OCI-LY1 (cell line): ENCODE measurements around the gene ZNF74.
"Not testable (repeated sequence)": the region's sequence is repeated elsewhere in the genome, so short reads cannot be mapped to it uniquely, and the experiment has no call there.

Experiments
- CTCF ChIP-seq: fragments of 200-600 bp; sonication (generic), shearing (Covaris generic); IDR thresholded peaks from 2 replicates; pipeline ENCODE4 v1.5.1; 2017; ENCODE audit warnings: mild to moderate bottlenecking, antibody characterized with exemption, low read length, moderate library complexity, mixed read lengths
- EZH2 ChIP-seq: fragments of 200-600 bp; sonication (generic), shearing (Covaris generic); IDR thresholded peaks from 2 replicates; pipeline ENCODE4 v1.8.0; 2017; ENCODE audit warnings: borderline replicate concordance, mixed run types, mild to moderate bottlenecking, antibody characterized with exemption, low read length, moderate library complexity, mixed read lengths

GRCh38 chr22:20356906-20357305 lies 37.0 kb upstream of the ZNF74 start:
- TF ChIP-seq CTCF, EZH2: not testable (repeated sequence)
